GM12865 (cell line): ENCODE data around the gene SPAG9.
A peak's percentile ranks its signal among the peaks of the same experiment; 100 is the strongest.

Experiments
- DNase-seq: peaks from one replicate; pipeline ENCODE4 v3.0.0; 2010; ENCODE audit warnings: low read depth
- H3K4me3 ChIP-seq: 2 replicates; pipeline ENCODE4 v1.5.1; 2011; ENCODE audit warnings: mild to moderate bottlenecking, low read depth, low read length, control low read depth
- CTCF ChIP-seq: IDR thresholded peaks from 2 replicates; pipeline ENCODE4 v1.5.1; 2011; ENCODE audit warnings: low read length, control low read depth, low read depth, inconsistent platforms; ENCODE audit not compliant: insufficient read depth; ENCODE audit errors: missing control alignments

Gene SPAG9

GRCh38 chr17:51064061-51064735 lies 56.5 kb downstream of the SPAG9 start:
- H3K4me3 ChIP-seq = no peak overlapping the region
- TF ChIP-seq CTCF = no peak
- no peak for DNase-seq

DNA sequence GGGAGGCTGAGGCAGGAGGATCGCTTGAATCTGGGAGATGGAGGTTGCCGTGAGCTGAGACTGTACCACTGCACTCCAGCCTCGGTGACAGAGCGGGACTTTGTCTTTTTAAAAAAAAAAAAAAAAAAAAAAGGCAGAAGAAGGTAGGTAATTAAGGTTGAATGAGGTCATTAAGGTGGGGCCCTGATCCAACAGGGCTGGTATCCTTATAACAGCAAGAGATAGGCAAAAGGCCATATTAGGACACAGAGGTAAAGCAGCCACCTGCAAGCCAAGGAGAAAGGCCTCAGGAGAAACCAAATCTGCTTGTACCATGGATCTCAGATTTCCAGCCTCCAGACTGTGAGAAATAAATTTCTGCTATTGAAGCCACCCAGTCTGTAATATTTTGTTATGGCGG lies 60.3 kb downstream of the SPAG9 start:
- no peak for DNase-seq
- TF ChIP-seq CTCF = no peak

DNA sequence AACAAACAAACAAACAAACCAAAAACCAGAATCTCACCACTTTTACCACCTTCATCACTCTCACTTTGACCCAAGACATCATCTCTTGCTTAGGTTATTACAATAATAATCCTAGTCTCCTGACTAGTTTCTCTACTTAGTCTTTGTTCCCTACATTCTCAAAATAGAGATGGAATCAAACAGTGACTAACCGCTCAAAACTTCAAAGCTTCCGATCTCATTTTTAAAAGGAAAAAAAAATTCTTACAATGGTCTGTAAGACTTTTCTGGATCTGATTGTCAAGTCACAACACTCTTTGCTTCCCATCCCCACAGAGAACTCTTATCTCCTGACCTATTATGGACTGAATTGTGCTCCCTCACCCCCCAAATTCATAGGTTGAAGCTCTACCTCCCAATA lies 60.9 kb downstream of the SPAG9 start:
- no peak for DNase-seq
- no peak for TF ChIP-seq CTCF
- H3K4me3 ChIP-seq = no peak overlapping the region

More for the DNA sequence above, 60.3 kb downstream of the SPAG9 start:
- H3K4me3 ChIP-seq = no peak overlapping the region

GRCh38 chr17:51057534-51057933 lies 63.1 kb downstream of the SPAG9 start:
- DNase-seq = no peak

GRCh38 chr17:51056813-51057510 lies 63.7 kb downstream of the SPAG9 start:
- H3K4me3 ChIP-seq = no peak overlapping the region
- DNase-seq = peak; percentile 77
- peak; percentile 51 for TF ChIP-seq CTCF

More at GRCh38 chr17:51057534-51057933, 63.1 kb downstream of the SPAG9 start:
- no peak overlapping the region for H3K4me3 ChIP-seq
- no peak for TF ChIP-seq CTCF

- no peak overlapping the region for H3K4me3 ChIP-seq
- DNase-seq = peak; percentile 43
- TF ChIP-seq CTCF = no peak
These were observed 65.9 kb downstream of the SPAG9 start for GRCh38 chr17:51054748-51055147.
